Heart left ventricle (tissue), 16 donors: ENCODE data around the gene MED27. TPM values are rescaled to one million over a fixed set of nuclear protein-coding genes. Genes with fewer than 3 reads are reported as not detected.

Source experiments
- ATAC-seq, 4 donors: fragments of 200-7000 bp; cut with Tn5 transposase; one replicate each; pipeline ENCODE4 v1.9.1; 2020 to 2022; ENCODE audit warnings: moderate library complexity in 4 of 4, mild to moderate bottlenecking in 3 of 4, moderate number of reproducible peaks in 1 of 4
- DNase-seq, 5 donors: peaks; one replicate each; pipeline ENCODE4 v3.0.0-alpha.2; 2020
- H3K27ac ChIP-seq, 12 donors: fragments of 200-600 bp; sonication (generic) in 4 of 12; one replicate each; pipeline versions ENCODE4 v1.5.0 to v1.8.0; 2016 to 2022; ENCODE audit warnings: mild to moderate bottlenecking in 2 of 12
- H3K27me3 ChIP-seq, 9 donors: fragments of 200-600 bp; sonication (generic) in 2 of 9; one replicate each; pipeline versions ENCODE4 v1.5.1 to v1.8.0; 2016 to 2022; ENCODE audit warnings: mild to moderate bottlenecking in 3 of 9
- H3K36me3 ChIP-seq, 9 donors: fragments of 200-600 bp; sonication (generic) in 2 of 9; one replicate each; pipeline versions ENCODE4 v1.5.0 to v1.8.0; 2018 to 2022; ENCODE audit warnings: mild to moderate bottlenecking in 2 of 9
- H3K4me1 ChIP-seq, 12 donors: fragments of 200-600 bp; sonication (generic) in 4 of 12; one replicate each; pipeline versions ENCODE4 v1.5.0 to v1.8.0; 2016 to 2022; ENCODE audit warnings: mild to moderate bottlenecking in 3 of 12
- H3K4me3 ChIP-seq, 12 donors: fragments of 200-600 bp; sonication (generic) in 4 of 12; one replicate each; pipeline versions ENCODE4 v1.5.0 to v1.8.0; 2017 to 2022; ENCODE audit warnings: mild to moderate bottlenecking in 9 of 12, moderate library complexity in 4 of 12
- H3K9me3 ChIP-seq, 12 donors: fragments of 200-600 bp; sonication (generic) in 4 of 12; one replicate each; pipeline versions ENCODE4 v1.5.0 to v1.8.0; 2016 to 2022; ENCODE audit warnings: mild to moderate bottlenecking in 1 of 12
- POLR2A ChIP-seq, 2 donors: fragments of 450-650 bp; IDR thresholded peaks; one replicate each; pipeline ENCODE4 v1.6.1; 2017; ENCODE audit warnings: antibody characterized with exemption in 2 of 2, mild to moderate bottlenecking in 2 of 2, moderate library complexity in 2 of 2
- WGBS, 4 donors: extraction: QIAGEN DNeasy Blood & Tissue Kit in 2 of 4; methylation state at CpG; one replicate each; pipeline versions ENCODE4 v1.1.5 to v1.1.7; 2013 to 2018; 5-methylcytosine and 5-hydroxymethylcytosine counted together
- intact Hi-C, 10 donors: fragments of 100-400 bp; cut with DNase I; formaldehyde crosslinking; loops; one replicate each; pipeline versions ENCODE4 v1.11.1 to v1.14.2; 2022
- polyA plus RNA-seq, 2 donors: library from polyadenylated mRNA; stranded (reverse); fragments of 200-250 nt; gene quantifications; one replicate each; pipeline ENCODE4 v1.2.3, GENCODE V29; 2013
- total RNA-seq, 9 donors: library from RNA; depleted of rRNA in 2 of 9; stranded (reverse); fragments of >200 nt in 2 of 9; fragmentation: NEBNext Ultra II Directional in 3 of 9; extraction: Animal tissue kit (Norgen Biotek cat#: 25700) in 3 of 9; gene quantifications; one replicate each; pipeline versions ENCODE4 v1.1.0 to v1.2.4, GENCODE V29; 2016 to 2023
- TF ChIP-seq, protein P1 (sequence below), 12 donors: fragments of 200-600 bp; sonication (generic) in 4 of 12; IDR thresholded peaks; one replicate each; pipeline versions ENCODE4 v1.5.0 to v1.8.0; 2018 to 2022; ENCODE audit warnings: antibody characterized with exemption in 12 of 12, mild to moderate bottlenecking in 5 of 12
- donor health status: ischemic (EF 13 %, LVEDD 7.1; RV severe dilation, severe dysfunction).
- donor health status: healthy with polysubstance abuse.
- donor health status: DM: no; HTN: yes; CAD: no.
- donor health status: DM: no; HTN: no; CAD: no.
- donor health status: ischemic (EF 25% LVEDD 6.9; RV normal size, moderate dysfunction).
- donor health status: ischemic (EF 25% LVEDD 5.7; RV mildly dilated, moderate dysfunction).
- donor health status: healthy.
- donor health status: DM: yes; HTN: yes; CAD: no.
- donor health status: ischemic (EF 35%, LVEDD 5.7; RV mildly dilated, moderate dysfunction).
- donor health status: nonischemic (EF 11% LVEDD 7.7; RV severe dilation, severe dysfunction).
- donor health status: DM: yes; HTN: yes; CAD: no.
- donor health status: PGD.
- donor health status: ischemic (EF 29% LVEDD 5.4; RV normal size, mild dysfunction).
- donor health status: nonischemic (EF 23%, LVEDD 6.1; RV moderate dilation, normal function).

Gene MED27
- total and polyA plus RNA-seq, 11 donors: 14.3 to 23.0 (median 15.6) TPM

DNA sequence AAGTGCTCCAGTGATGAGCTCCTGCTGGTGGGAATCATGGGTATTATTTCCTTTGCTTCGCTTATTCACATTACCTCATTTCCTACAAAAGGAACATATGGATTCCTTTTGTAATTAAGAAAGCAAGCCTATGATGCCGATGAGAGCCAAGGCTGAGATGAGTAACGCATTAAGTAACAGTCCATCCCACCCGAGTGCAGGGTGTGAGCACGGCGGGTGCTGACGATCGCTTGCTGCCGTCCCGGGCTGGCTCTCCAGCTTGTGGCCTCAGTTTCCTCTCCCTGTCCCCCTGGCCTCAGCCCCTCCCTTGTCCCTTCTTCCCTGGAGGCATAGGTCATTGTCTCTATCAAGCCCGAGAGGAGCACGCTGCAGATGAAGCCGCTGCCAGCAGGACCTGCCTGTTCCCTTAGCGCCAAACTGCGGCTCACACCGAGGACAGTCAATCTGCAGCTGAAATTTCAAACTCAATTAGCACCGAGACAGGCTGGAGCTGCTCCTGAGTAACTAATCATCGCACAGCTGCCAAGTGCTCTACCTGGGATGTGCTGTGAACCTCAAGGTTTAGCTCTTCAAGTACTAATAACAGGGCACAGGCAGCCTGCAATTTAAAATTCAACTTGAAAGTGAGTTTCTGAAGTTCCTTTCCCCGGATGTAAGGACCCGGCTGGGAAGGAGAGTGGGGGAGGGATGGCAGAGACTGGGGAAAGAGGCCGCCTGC, 224.6 kb downstream of the MED27 start:
- H3K4me3 ChIP-seq: peak overlapping the region in 3 of 12 donors; percentile 7 to 12 (median 9)

DNA sequence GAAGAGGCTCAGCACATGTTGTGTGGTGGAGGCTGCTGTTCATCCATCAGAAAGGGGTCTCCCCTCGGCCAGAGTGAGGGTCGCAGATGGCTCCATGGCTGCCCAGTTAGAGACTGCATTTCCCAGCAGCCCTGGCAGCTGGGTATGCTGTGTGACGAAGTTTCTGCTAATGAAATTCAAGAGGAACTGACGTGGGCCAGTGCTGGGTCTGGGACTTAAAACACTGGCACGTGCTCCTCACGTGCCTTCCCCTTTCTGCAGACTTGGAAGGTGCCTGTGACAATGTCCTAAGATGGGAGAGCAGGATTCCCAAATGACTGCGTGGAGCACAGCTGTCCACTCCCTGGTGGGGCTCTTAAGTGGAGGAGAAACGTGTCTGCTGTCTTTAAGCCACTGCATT, 225.3 kb downstream of the MED27 start:
- Histone ChIP-seq H3K27ac (no peak overlapping the region), H3K4me3 (no peak overlapping the region), H3K4me1 (peaks cover 0 to 9% (median 0%) of the 10 kb centered on the region in 12 donors), H3K9me3 (no peaks in the 10 kb centered on the region), H3K27me3 (no peaks in the 10 kb centered on the region), H3K36me3 (peaks cover 0 to 2% (median 0%) of the 10 kb centered on the region in 9 donors)
- DNase-seq: peak in 2 of 5 donors; percentile 23 to 49
- ATAC-seq: peak in 3 of 4 donors; percentile 38 to 70 (median 46)
- WGBS, 4 donors: 40 to 52% (median 48%) methylated on average over 8 of the region's 8 CpGs
- TF ChIP-seq, protein P1, sequence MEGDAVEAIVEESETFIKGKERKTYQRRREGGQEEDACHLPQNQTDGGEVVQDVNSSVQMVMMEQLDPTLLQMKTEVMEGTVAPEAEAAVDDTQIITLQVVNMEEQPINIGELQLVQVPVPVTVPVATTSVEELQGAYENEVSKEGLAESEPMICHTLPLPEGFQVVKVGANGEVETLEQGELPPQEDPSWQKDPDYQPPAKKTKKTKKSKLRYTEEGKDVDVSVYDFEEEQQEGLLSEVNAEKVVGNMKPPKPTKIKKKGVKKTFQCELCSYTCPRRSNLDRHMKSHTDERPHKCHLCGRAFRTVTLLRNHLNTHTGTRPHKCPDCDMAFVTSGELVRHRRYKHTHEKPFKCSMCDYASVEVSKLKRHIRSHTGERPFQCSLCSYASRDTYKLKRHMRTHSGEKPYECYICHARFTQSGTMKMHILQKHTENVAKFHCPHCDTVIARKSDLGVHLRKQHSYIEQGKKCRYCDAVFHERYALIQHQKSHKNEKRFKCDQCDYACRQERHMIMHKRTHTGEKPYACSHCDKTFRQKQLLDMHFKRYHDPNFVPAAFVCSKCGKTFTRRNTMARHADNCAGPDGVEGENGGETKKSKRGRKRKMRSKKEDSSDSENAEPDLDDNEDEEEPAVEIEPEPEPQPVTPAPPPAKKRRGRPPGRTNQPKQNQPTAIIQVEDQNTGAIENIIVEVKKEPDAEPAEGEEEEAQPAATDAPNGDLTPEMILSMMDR (IDR thresholded peaks at IDR 0.05): no peak
- no peak for TF ChIP-seq POLR2A (IDR thresholded peaks at IDR 0.05)
- intact Hi-C loops: no loop called here

More for the DNA sequence above, 224.6 kb downstream of the MED27 start:
- no peak overlapping the region for H3K27ac ChIP-seq
- H3K27me3 ChIP-seq: no peaks in the 10 kb centered on the region
- peaks cover 0 to 9% (median 6%) of the 10 kb centered on the region in 9 donors for H3K36me3 ChIP-seq
- DNase-seq (no peak), ATAC-seq (peak in 3 of 4 donors; percentile 16 to 61 (median 34))
- peaks cover 0 to 9% (median 0%) of the 10 kb centered on the region in 12 donors for H3K4me1 ChIP-seq
- intact Hi-C loops: no loop called here
- no peaks in the 10 kb centered on the region for H3K9me3 ChIP-seq
- 33 to 48% (median 40%) methylated on average over 13 to 21 of the region's 21 CpGs for WGBS, 4 donors
- TF ChIP-seq, protein P1 (IDR thresholded peaks at IDR 0.05): no peak
- TF ChIP-seq POLR2A (IDR thresholded peaks at IDR 0.05): no peak

- no peak overlapping the region for H3K4me3 ChIP-seq
- H3K36me3 ChIP-seq: no peaks in the 10 kb centered on the region
- 84 to 90% (median 86%) methylated on average over 7 of the region's 7 CpGs for WGBS, 4 donors
- no peaks in the 10 kb centered on the region for H3K9me3 ChIP-seq
- ATAC-seq (no peak), DNase-seq (peak in 1 of 5 donors; percentile 9)
- H3K27ac ChIP-seq: no peak overlapping the region
- intact Hi-C loops: no loop called here
- no peaks in the 10 kb centered on the region for H3K27me3 ChIP-seq
- TF ChIP-seq, protein P1 (IDR thresholded peaks at IDR 0.05): no peak
- peaks cover 0 to 9% (median 0%) of the 10 kb centered on the region in 12 donors for H3K4me1 ChIP-seq
Measured at GRCh38 chr9:131853434-131853833, 226.2 kb downstream of the MED27 start.

DNA sequence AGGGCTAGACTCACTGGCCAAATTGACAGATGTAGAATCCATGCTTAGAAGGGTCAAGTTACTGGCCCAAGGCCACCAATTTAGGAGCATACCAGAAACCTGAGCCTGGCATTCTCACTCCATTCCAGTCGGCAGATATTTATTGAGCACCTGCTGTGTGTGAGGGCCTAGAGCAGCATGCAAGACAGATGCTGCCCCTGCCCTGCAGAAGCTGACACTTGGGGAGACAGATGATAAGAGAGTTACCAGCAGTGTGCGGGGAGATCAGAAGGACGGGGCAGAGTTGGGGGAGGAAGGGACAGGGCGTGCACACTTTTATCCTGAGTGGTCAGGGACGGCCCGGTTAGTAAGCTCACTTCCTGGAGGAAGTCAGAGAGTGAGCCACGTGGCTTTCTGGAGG, 228.3 kb downstream of the MED27 start:
- H3K27me3 ChIP-seq: no peaks in the 10 kb centered on the region
- H3K27ac ChIP-seq: no peak overlapping the region
- TF ChIP-seq POLR2A (IDR thresholded peaks at IDR 0.05): no peak
- TF ChIP-seq, protein P1 (IDR thresholded peaks at IDR 0.05): no peak
- intact Hi-C loops: no loop called here
- no peaks in the 10 kb centered on the region for H3K36me3 ChIP-seq
- WGBS, 4 donors: 48 to 69% (median 58%) methylated on average over 7 of the region's 7 CpGs
- no peaks in the 10 kb centered on the region for H3K9me3 ChIP-seq
- no peak overlapping the region for H3K4me3 ChIP-seq
- H3K4me1 ChIP-seq: peaks cover 0 to 9% (median 0%) of the 10 kb centered on the region in 12 donors
- ATAC-seq (no peak), DNase-seq (no peak)
